K562 (cell line): ENCODE results near the gene ZNF280C. TPM values are rescaled to one million over a fixed set of nuclear protein-coding genes. Genes with fewer than 3 reads are reported as not detected.
A peak's percentile ranks its signal among the peaks of the same experiment; 100 is the strongest.

ENCODE experiments used
- AFF1 ChIP-seq, 2 experiments: fragments of 450-650 bp; IDR thresholded peaks; 2 replicates each; pipeline ENCODE4 v1.6.1; 2018; ENCODE audit warnings: mild to moderate bottlenecking in 2 of 2, low read depth in 1 of 2; ENCODE audit not compliant: partially characterized antibody in 2 of 2
- ATF2 ChIP-seq: sonication (generic); formaldehyde crosslinking; IDR thresholded peaks from 2 replicates; pipeline ENCODE4 v1.8.1; 2022; ENCODE audit warnings: missing genetic modification reagents
- BRCA1 ChIP-seq, 2 experiments: fragments of 450-650 bp in 1 of 2; sonication (generic) in 1 of 2; formaldehyde crosslinking in 1 of 2; IDR thresholded peaks; 2 replicates each; pipeline versions ENCODE4 v1.5.0 to v1.6.1; 2017 to 2020; ENCODE audit warnings: mild to moderate bottlenecking in 1 of 2, missing genetic modification reagents in 1 of 2
- CREB3L1 ChIP-seq: fragments of 450-650 bp; IDR thresholded peaks from 2 replicates; pipeline ENCODE4 v1.6.1; 2014; ENCODE audit warnings: low read depth, mild to moderate bottlenecking, moderate library complexity, borderline replicate concordance
- CREB5 ChIP-seq: fragments of 250-450 bp; sonication (Bioruptor Pico); IDR thresholded peaks from 2 replicates; pipeline ENCODE4 v1.5.0; 2020; ENCODE audit warnings: mild to moderate bottlenecking
- KAT8 ChIP-seq: fragments of 450-650 bp; IDR thresholded peaks from 2 replicates; pipeline ENCODE4 v1.6.1; 2016; ENCODE audit warnings: low read depth, mild to moderate bottlenecking
- MTA3 ChIP-seq: fragments of 450-650 bp; formaldehyde crosslinking; IDR thresholded peaks from 2 replicates; pipeline ENCODE4 v1.6.1; 2017; ENCODE audit warnings: mild to moderate bottlenecking, borderline replicate concordance
- NBN ChIP-seq: fragments of 450-650 bp; IDR thresholded peaks from 2 replicates; pipeline ENCODE4 v1.6.1; 2016; ENCODE audit warnings: low read depth, mild to moderate bottlenecking
- PCBP2 ChIP-seq: fragments of 200-400 bp; formaldehyde crosslinking; IDR thresholded peaks from 2 replicates; pipeline ENCODE4 v1.6.1; 2018; ENCODE audit warnings: low read length, low read depth, mild to moderate bottlenecking, moderate library complexity; ENCODE audit not compliant: poor library complexity, severe bottlenecking
- RAD51 ChIP-seq: fragments of 450-650 bp; IDR thresholded peaks from 2 replicates; pipeline ENCODE4 v1.7.1; 2016; ENCODE audit warnings: low read depth, mild to moderate bottlenecking, borderline replicate concordance
- TCF15 ChIP-seq: fragments of 250-450 bp; sonication (Bioruptor Pico); IDR thresholded peaks from 2 replicates; pipeline ENCODE4 v1.8.0; 2022; ENCODE audit warnings: moderate library complexity, mild to moderate bottlenecking, inconsistent platforms
- ZBTB12 ChIP-seq: fragments of 250-450 bp; sonication (Bioruptor Pico); IDR thresholded peaks from 2 replicates; pipeline ENCODE4 v1.4.0; 2020
- ZBTB26 ChIP-seq: fragments of 450-650 bp; formaldehyde crosslinking; IDR thresholded peaks from 2 replicates; pipeline ENCODE4 v1.4.0; 2022; ENCODE audit warnings: missing genetic modification characterization
- ZEB2 ChIP-seq: fragments of 450-650 bp; IDR thresholded peaks from 2 replicates; pipeline ENCODE4 v1.6.1; 2016
- ZNF311 ChIP-seq: fragments of 250-450 bp; sonication (Bioruptor Pico); IDR thresholded peaks from 2 replicates; pipeline ENCODE4 v1.4.0; 2020; ENCODE audit warnings: mild to moderate bottlenecking, moderate library complexity
- polyA plus RNA-seq, 8 experiments: library from polyadenylated mRNA; depleted of rRNA in 4 of 8; stranded (reverse) in 5 of 8; unstranded in 3 of 8; fragments of >200 nt; fragmentation: Nextera tagmentation in 2 of 8; fragmentation: Illumina TruSeq in 1 of 8; extraction: Ambion mirVana in 2 of 8; extraction: Trizol in 1 of 8; gene quantifications; 2 replicates each; pipeline versions ENCODE4 v1.2.1 to v1.2.3, GENCODE V29; 2011 to 2014; ENCODE audit warnings: inconsistent platforms in 1 of 8, missing spikeins in 1 of 8
- total RNA-seq, 7 experiments: library from RNA; depleted of rRNA in 6 of 7; stranded (reverse); fragments of >200 nt in 6 of 7; fragmentation: Illumina TruSeq in 2 of 7; extraction: Trizol in 2 of 7; gene quantifications; 2 replicates each; pipeline versions ENCODE4 v1.2.1 to v1.2.3, GENCODE V29; 2011 to 2021; ENCODE audit warnings: low replicate concordance in 1 of 7

Gene ZNF280C
- total and polyA plus RNA-seq, 9 of the 15 experiments (the other 6 are each of a cell fraction or from before 2014, with no cell fraction given): 1.6 to 8.3 (median 4.4) TPM

- TF ChIP-seq ZBTB26 (no peak), NBN (peak; percentile 53), RAD51 (no peak), CREB5 (CRISPR knock-in tag) (no peak), ZBTB12 (CRISPR knock-in tag) (no peak), PCBP2 (no peak), CREB3L1 (peak; percentile 89), KAT8 (no peak), ZEB2 (0 out of 2 replicates have a peak, but pooled peaks have one; percentile 31), ZNF311 (CRISPR knock-in tag) (no peak), AFF1 (IDR thresholded peaks at IDR 0.05; ENCODE audit: low read depth in 1 of 2, partially characterized antibody in 2 of 2) (peak in 1 of 2 experiments; percentile 64), TCF15 (no peak), BRCA1 (IDR thresholded peaks at IDR 0.05) (no peak), BRCA1 (CRISPR knock-in tag; IDR thresholded peaks at IDR 0.05) (no peak), MTA3 (0 out of 2 replicates have a peak, but pooled peaks have one; percentile 45), ATF2 (CRISPR knock-in tag) (no peak)
These were observed 95.4 kb downstream of the ZNF280C start (continued) for GRCh38 chrX:130173190-130173895.
